ENCODE results near the gene DLL4.
A peak's percentile ranks its signal among the peaks of the same experiment; 100 is the strongest.

DLL4 gene

GRCh38 chr15:40941528-40942336, 12.6 kb downstream of the DLL4 start:
- H3K27me3 ChIP-seq (replicated peaks; ENCODE audit: control insufficient read depth, insufficient read depth, low read length, poor library complexity, severe bottlenecking): no peaks in the 10 kb centered on the region
- peaks cover 20% of the 10 kb centered on the region for H3K4me1 ChIP-seq (ENCODE audit: control insufficient read depth, insufficient read depth, low read length, poor library complexity, severe bottlenecking)
- peak overlapping the region; percentile 32 for H3K27ac ChIP-seq (ENCODE audit: insufficient read depth, low read length, poor library complexity, severe bottlenecking)
- H3K4me3 ChIP-seq (ENCODE audit: insufficient read depth, low read depth, low read length, poor library complexity, severe bottlenecking): peak overlapping the region; percentile 51
- peak; percentile 52 to 63 (median 53) for DNase-seq
- H3K9me3 ChIP-seq (ENCODE audit: control insufficient read depth, low read length): no peaks in the 10 kb centered on the region
- H3K36me3 ChIP-seq (ENCODE audit: control insufficient read depth, insufficient read depth, low read length): no peaks in the 10 kb centered on the region

- Histone ChIP-seq H3K27me3 (replicated peaks; ENCODE audit: control insufficient read depth, insufficient read depth, low read length, poor library complexity, severe bottlenecking) (no peaks in the 10 kb centered on the region), H3K9me3 (ENCODE audit: control insufficient read depth, low read length) (no peaks in the 10 kb centered on the region), H3K36me3 (ENCODE audit: control insufficient read depth, insufficient read depth, low read length) (no peaks in the 10 kb centered on the region), H3K4me1 (ENCODE audit: control insufficient read depth, insufficient read depth, low read length, poor library complexity, severe bottlenecking) (peaks cover 20% of the 10 kb centered on the region), H3K27ac (ENCODE audit: insufficient read depth, low read length, poor library complexity, severe bottlenecking) (peak overlapping the region; percentile 32), H3K4me3 (ENCODE audit: insufficient read depth, low read depth, low read length, poor library complexity, severe bottlenecking) (peak overlapping the region; percentile 51)
- no peak for DNase-seq
These were observed 13.3 kb downstream of the DLL4 start for GRCh38 chr15:40942337-40942854.

GRCh38 chr15:40942878-40943277, 13.7 kb downstream of the DLL4 start:
- Histone ChIP-seq H3K27me3 (replicated peaks; ENCODE audit: control insufficient read depth, insufficient read depth, low read length, poor library complexity, severe bottlenecking) (no peaks in the 10 kb centered on the region), H3K27ac (ENCODE audit: insufficient read depth, low read length, poor library complexity, severe bottlenecking) (no peak overlapping the region), H3K4me3 (ENCODE audit: insufficient read depth, low read depth, low read length, poor library complexity, severe bottlenecking) (no peak overlapping the region), H3K4me1 (ENCODE audit: control insufficient read depth, insufficient read depth, low read length, poor library complexity, severe bottlenecking) (peaks cover 20% of the 10 kb centered on the region), H3K36me3 (ENCODE audit: control insufficient read depth, insufficient read depth, low read length) (no peaks in the 10 kb centered on the region), H3K9me3 (ENCODE audit: control insufficient read depth, low read length) (no peaks in the 10 kb centered on the region)
- no peak for DNase-seq

GRCh38 chr15:40943764-40944365, 14.7 kb downstream of the DLL4 start:
- no peaks in the 10 kb centered on the region for H3K27me3 ChIP-seq (replicated peaks; ENCODE audit: control insufficient read depth, insufficient read depth, low read length, poor library complexity, severe bottlenecking)
- DNase-seq: no peak
- H3K9me3 ChIP-seq (ENCODE audit: control insufficient read depth, low read length): no peaks in the 10 kb centered on the region

GRCh38 chr15:40944510-40945296, 15.6 kb downstream of the DLL4 start:
- no peak for DNase-seq
- no peak overlapping the region for H3K4me3 ChIP-seq (ENCODE audit: insufficient read depth, low read depth, low read length, poor library complexity, severe bottlenecking)

More at GRCh38 chr15:40943764-40944365, 14.7 kb downstream of the DLL4 start:
- peaks cover 20% of the 10 kb centered on the region for H3K4me1 ChIP-seq (ENCODE audit: control insufficient read depth, insufficient read depth, low read length, poor library complexity, severe bottlenecking)
- no peaks in the 10 kb centered on the region for H3K36me3 ChIP-seq (ENCODE audit: control insufficient read depth, insufficient read depth, low read length)
- H3K4me3 ChIP-seq (ENCODE audit: insufficient read depth, low read depth, low read length, poor library complexity, severe bottlenecking): no peak overlapping the region
- H3K27ac ChIP-seq (ENCODE audit: insufficient read depth, low read length, poor library complexity, severe bottlenecking): no peak overlapping the region

GRCh38 chr15:40948706-40949473, 19.8 kb downstream of the DLL4 start:
- H3K27me3 ChIP-seq (replicated peaks; ENCODE audit: control insufficient read depth, insufficient read depth, low read length, poor library complexity, severe bottlenecking): no peaks in the 10 kb centered on the region
- no peaks in the 10 kb centered on the region for H3K36me3 ChIP-seq (ENCODE audit: control insufficient read depth, insufficient read depth, low read length)
- no peaks in the 10 kb centered on the region for H3K9me3 ChIP-seq (ENCODE audit: control insufficient read depth, low read length)
- DNase-seq: no peak
- no peak overlapping the region for H3K4me3 ChIP-seq (ENCODE audit: insufficient read depth, low read depth, low read length, poor library complexity, severe bottlenecking)
- H3K4me1 ChIP-seq (ENCODE audit: control insufficient read depth, insufficient read depth, low read length, poor library complexity, severe bottlenecking): peaks cover 11% of the 10 kb centered on the region
- H3K27ac ChIP-seq (ENCODE audit: insufficient read depth, low read length, poor library complexity, severe bottlenecking): no peak overlapping the region

More at GRCh38 chr15:40944510-40945296, 15.6 kb downstream of the DLL4 start:
- no peaks in the 10 kb centered on the region for H3K9me3 ChIP-seq (ENCODE audit: control insufficient read depth, low read length)
- no peak overlapping the region for H3K27ac ChIP-seq (ENCODE audit: insufficient read depth, low read length, poor library complexity, severe bottlenecking)
- peaks cover 20% of the 10 kb centered on the region for H3K4me1 ChIP-seq (ENCODE audit: control insufficient read depth, insufficient read depth, low read length, poor library complexity, severe bottlenecking)
- H3K36me3 ChIP-seq (ENCODE audit: control insufficient read depth, insufficient read depth, low read length): no peaks in the 10 kb centered on the region
- no peaks in the 10 kb centered on the region for H3K27me3 ChIP-seq (replicated peaks; ENCODE audit: control insufficient read depth, insufficient read depth, low read length, poor library complexity, severe bottlenecking)

GRCh38 chr15:40949756-40950207, 20.6 kb downstream of the DLL4 start:
- no peak overlapping the region for H3K4me3 ChIP-seq (ENCODE audit: insufficient read depth, low read depth, low read length, poor library complexity, severe bottlenecking)
- no peak overlapping the region for H3K27ac ChIP-seq (ENCODE audit: insufficient read depth, low read length, poor library complexity, severe bottlenecking)
- H3K4me1 ChIP-seq (ENCODE audit: control insufficient read depth, insufficient read depth, low read length, poor library complexity, severe bottlenecking): peaks cover 11% of the 10 kb centered on the region
- no peak for DNase-seq
- H3K27me3 ChIP-seq (replicated peaks; ENCODE audit: control insufficient read depth, insufficient read depth, low read length, poor library complexity, severe bottlenecking): no peaks in the 10 kb centered on the region
- H3K36me3 ChIP-seq (ENCODE audit: control insufficient read depth, insufficient read depth, low read length): no peaks in the 10 kb centered on the region
- no peaks in the 10 kb centered on the region for H3K9me3 ChIP-seq (ENCODE audit: control insufficient read depth, low read length)

- DNase-seq: no peak
- no peaks in the 10 kb centered on the region for H3K27me3 ChIP-seq (replicated peaks; ENCODE audit: control insufficient read depth, insufficient read depth, low read length, poor library complexity, severe bottlenecking)
- no peak overlapping the region for H3K4me3 ChIP-seq (ENCODE audit: insufficient read depth, low read depth, low read length, poor library complexity, severe bottlenecking)
- no peaks in the 10 kb centered on the region for H3K36me3 ChIP-seq (ENCODE audit: control insufficient read depth, insufficient read depth, low read length)
- no peak overlapping the region for H3K27ac ChIP-seq (ENCODE audit: insufficient read depth, low read length, poor library complexity, severe bottlenecking)
- H3K4me1 ChIP-seq (ENCODE audit: control insufficient read depth, insufficient read depth, low read length, poor library complexity, severe bottlenecking): peaks cover 11% of the 10 kb centered on the region
- no peaks in the 10 kb centered on the region for H3K9me3 ChIP-seq (ENCODE audit: control insufficient read depth, low read length)
These were observed 22.6 kb downstream of the DLL4 start for GRCh38 chr15:40951764-40952163.

GRCh38 chr15:40952301-40952900, 23.3 kb downstream of the DLL4 start:
- H3K27me3 ChIP-seq (replicated peaks; ENCODE audit: control insufficient read depth, insufficient read depth, low read length, poor library complexity, severe bottlenecking): no peaks in the 10 kb centered on the region
- H3K4me3 ChIP-seq (ENCODE audit: insufficient read depth, low read depth, low read length, poor library complexity, severe bottlenecking): peak overlapping the region; percentile 86
- peak overlapping the region; percentile 50 for H3K27ac ChIP-seq (ENCODE audit: insufficient read depth, low read length, poor library complexity, severe bottlenecking)
- H3K36me3 ChIP-seq (ENCODE audit: control insufficient read depth, insufficient read depth, low read length): no peaks in the 10 kb centered on the region
- H3K4me1 ChIP-seq (ENCODE audit: control insufficient read depth, insufficient read depth, low read length, poor library complexity, severe bottlenecking): peaks cover 11% of the 10 kb centered on the region
- no peak for DNase-seq
- no peaks in the 10 kb centered on the region for H3K9me3 ChIP-seq (ENCODE audit: control insufficient read depth, low read length)

Data from effector memory CD4-positive, alpha-beta T cell (primary cell).